Esophagus (tissue), 2 donors: ENCODE data around the gene POLR2J2. TPM values are rescaled to one million over a fixed set of nuclear protein-coding genes. Genes with fewer than 3 reads are reported as not detected.
"Not testable (repeated sequence)": the region's sequence is repeated elsewhere in the genome, so short reads cannot be mapped to it uniquely, and the experiment has no call there.

ENCODE experiments used
- H3K27ac ChIP-seq, 2 donors: one replicate each; pipeline ENCODE4 v1.5.1; 2013; ENCODE audit warnings: low read depth in 2 of 2, mild to moderate bottlenecking in 2 of 2, inconsistent platforms in 1 of 2, low read length in 1 of 2, moderate library complexity in 1 of 2
- H3K27me3 ChIP-seq, 2 donors: one replicate each; pipeline ENCODE4 v1.6.1; 2013; ENCODE audit warnings: low read length in 2 of 2, control low read depth in 1 of 2, mild to moderate bottlenecking in 1 of 2; ENCODE audit not compliant: insufficient read depth in 2 of 2, control insufficient read depth in 1 of 2
- H3K36me3 ChIP-seq, 2 donors: one replicate each; pipeline ENCODE4 v1.6.1; 2013; ENCODE audit warnings: low read length in 1 of 2; ENCODE audit not compliant: control insufficient read depth in 2 of 2, insufficient read depth in 2 of 2
- H3K4me1 ChIP-seq, 2 donors: one replicate each; pipeline ENCODE4 v1.6.1; 2013; ENCODE audit warnings: low read length in 1 of 2; ENCODE audit not compliant: control insufficient read depth in 2 of 2, insufficient read depth in 2 of 2
- H3K4me3 ChIP-seq, 2 donors: one replicate each; pipeline ENCODE4 v1.5.1; 2013; ENCODE audit warnings: low read length in 2 of 2, mild to moderate bottlenecking in 2 of 2, low read depth in 1 of 2, moderate library complexity in 1 of 2
- H3K9me3 ChIP-seq, 2 donors: one replicate each; pipeline ENCODE4 v1.6.1; 2013; ENCODE audit warnings: mild to moderate bottlenecking in 2 of 2, low read depth in 1 of 2, low read length in 1 of 2, moderate library complexity in 1 of 2; ENCODE audit not compliant: control insufficient read depth in 2 of 2, insufficient read depth in 1 of 2
- WGBS, 2 donors: extraction: QIAGEN DNeasy Blood & Tissue Kit; methylation state at CpG; one replicate each; pipeline ENCODE4 v1.1.7; 2013; 5-methylcytosine and 5-hydroxymethylcytosine counted together
- polyA plus RNA-seq, 2 donors: library from polyadenylated mRNA; stranded (reverse); fragments of 200-250 nt; gene quantifications; one replicate each; pipeline ENCODE4 v1.2.3, GENCODE V29; 2013
- donor health status: healthy with polysubstance abuse.
- donor health status: Bipolar disorder and iron deficiency.

Gene POLR2J2
- polyA plus RNA-seq, 2 donors = 2.1 to 4.5 TPM

GRCh38 chr7:102695033-102695552 lies 23.6 kb upstream of the POLR2J2 start:
- H3K4me1 ChIP-seq, H3K4me3 ChIP-seq, H3K27ac ChIP-seq, H3K27me3 ChIP-seq, H3K9me3 ChIP-seq, H3K36me3 ChIP-seq: not testable (repeated sequence)
- 59 to 63% methylated on average over 1 of the region's 3 CpGs for WGBS, 2 donors

- H3K27me3 ChIP-seq, H3K4me3 ChIP-seq, H3K4me1 ChIP-seq, H3K9me3 ChIP-seq, H3K36me3 ChIP-seq, H3K27ac ChIP-seq: not testable (repeated sequence)
- WGBS, 2 donors = 46 to 74% methylated on average over 2 of the region's 2 CpGs
These were observed 22.5 kb upstream of the POLR2J2 start for GRCh38 chr7:102694008-102694407.

GRCh38 chr7:102690602-102691001 lies 19.1 kb upstream of the POLR2J2 start:
- WGBS, 2 donors = 93 to 97% methylated on average over 4 of the region's 6 CpGs
- H3K4me1 ChIP-seq, H3K4me3 ChIP-seq: not testable (repeated sequence)

GRCh38 chr7:102689436-102690282 lies 18.2 kb upstream of the POLR2J2 start:
- H3K27me3 ChIP-seq, H3K4me1 ChIP-seq, H3K27ac ChIP-seq, H3K4me3 ChIP-seq, H3K9me3 ChIP-seq, H3K36me3 ChIP-seq: not testable (repeated sequence)
- WGBS, 2 donors = 17 to 26% methylated on average over 1 to 13 of the region's 74 CpGs

More at GRCh38 chr7:102690602-102691001, 19.1 kb upstream of the POLR2J2 start:
- not testable (repeated sequence) for H3K36me3 ChIP-seq, H3K27me3 ChIP-seq, H3K27ac ChIP-seq, H3K9me3 ChIP-seq

- not testable (repeated sequence) for H3K27me3 ChIP-seq, H3K4me1 ChIP-seq, H3K27ac ChIP-seq, H3K9me3 ChIP-seq, H3K4me3 ChIP-seq, H3K36me3 ChIP-seq
- WGBS, 2 donors = no CpG with 5 or more reads among the region's 37 CpGs
These were observed 17.0 kb upstream of the POLR2J2 start for GRCh38 chr7:102688299-102689036.

GRCh38 chr7:102682560-102682959 lies 11.1 kb upstream of the POLR2J2 start:
- not testable (repeated sequence) for H3K36me3 ChIP-seq, H3K4me1 ChIP-seq, H3K9me3 ChIP-seq, H3K27ac ChIP-seq, H3K27me3 ChIP-seq, H3K4me3 ChIP-seq
- no CpG with 5 or more reads among the region's 5 CpGs for WGBS, 2 donors

GRCh38 chr7:102680780-102681179 lies 9.3 kb upstream of the POLR2J2 start:
- WGBS, 2 donors = no CpG with 5 or more reads among the region's 5 CpGs
- not testable (repeated sequence) for H3K27me3 ChIP-seq, H3K4me3 ChIP-seq, H3K36me3 ChIP-seq, H3K4me1 ChIP-seq, H3K9me3 ChIP-seq, H3K27ac ChIP-seq

GRCh38 chr7:102675545-102675944 lies 4.1 kb upstream of the POLR2J2 start:
- H3K27me3 ChIP-seq, H3K9me3 ChIP-seq, H3K27ac ChIP-seq, H3K4me1 ChIP-seq, H3K36me3 ChIP-seq, H3K4me3 ChIP-seq: not testable (repeated sequence)
- 50 to 71% methylated on average over 1 of the region's 2 CpGs for WGBS, 2 donors

- WGBS, 2 donors = no CpG with 5 or more reads among the region's 9 CpGs
- H3K4me1 ChIP-seq, H3K36me3 ChIP-seq, H3K27me3 ChIP-seq, H3K27ac ChIP-seq, H3K9me3 ChIP-seq, H3K4me3 ChIP-seq: not testable (repeated sequence)
These were observed 2.1 kb upstream of the POLR2J2 start for GRCh38 chr7:102673447-102674067.
